RWPE1 (cell line): ENCODE measurements around the gene NPC1.
"Not testable (repeated sequence)": the region's sequence is repeated elsewhere in the genome, so short reads cannot be mapped to it uniquely, and the experiment has no call there.

Experiments
- CTCF ChIA-PET: fragments of 350-600 bp; sonication (Branson Sonifier 250); formaldehyde crosslinking; extraction: SDS; loops from one replicate; lab custom pipeline; 2021; lab: Yijun Ruan, JAX
- POLR2A ChIA-PET: fragments of 400-600 bp; formaldehyde crosslinking; extraction: SDS; loops from one replicate; lab custom pipeline; 2020; ENCODE audit warnings: antibody characterized with exemption; ENCODE audit not compliant: low non-redundant PET; lab: Yijun Ruan, JAX
- DNase-seq: peaks from one replicate; pipeline ENCODE4 v3.0.0; 2012; ENCODE audit warnings: low spot score
- H3K27ac ChIP-seq: fragments of 450-650 bp; 2 replicates; pipeline ENCODE4 v1.5.1; 2017
- CTCF ChIP-seq: fragments of 450-650 bp; conservative IDR thresholded peaks from 2 replicates; pipeline ENCODE4 v1.5.1; 2017; ENCODE audit warnings: low read depth, mild to moderate bottlenecking

Gene NPC1

GRCh38 chr18:23567671-23568070 is 18.6 kb downstream of the NPC1 start:
- DNase-seq = no peak
- ChIA-PET CTCF (no interaction called here), POLR2A (no interaction called here)
- no peak for TF ChIP-seq CTCF
- H3K27ac ChIP-seq = no peak overlapping the region

DNA sequence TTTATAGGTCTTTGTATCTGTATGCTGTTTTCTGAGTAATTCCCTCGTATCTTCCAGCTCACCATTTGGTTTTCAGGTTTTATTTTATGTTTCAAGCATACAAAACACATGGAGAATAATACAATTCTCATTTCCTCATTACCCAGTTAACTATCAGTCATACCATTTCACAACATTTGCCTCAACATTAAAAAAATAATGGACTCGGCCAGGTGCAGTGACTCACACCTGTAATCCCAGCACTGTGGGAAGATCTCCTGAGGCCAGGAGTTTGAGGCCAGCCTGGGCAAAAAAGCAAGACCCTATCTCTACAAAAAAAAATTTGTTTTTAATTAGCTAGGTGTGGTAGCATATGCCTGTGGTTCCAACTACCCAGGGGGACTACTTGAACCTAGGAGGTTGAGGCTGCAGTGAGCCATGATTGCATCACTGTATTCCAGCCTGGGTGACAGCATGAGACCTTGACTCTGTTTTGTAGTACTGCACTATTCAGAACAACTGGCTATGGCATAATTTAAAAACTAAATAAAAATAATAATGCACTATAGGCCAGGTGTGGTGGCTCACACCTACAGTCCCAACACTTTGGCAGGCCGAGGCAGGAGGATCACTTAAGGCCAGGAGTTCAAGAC is 20.3 kb downstream of the NPC1 start:
- H3K27ac ChIP-seq = no peak overlapping the region
- TF ChIP-seq CTCF = no peak
- CTCF ChIA-PET = no interaction called here
- POLR2A ChIA-PET = no interaction called here
- no peak for DNase-seq

DNA sequence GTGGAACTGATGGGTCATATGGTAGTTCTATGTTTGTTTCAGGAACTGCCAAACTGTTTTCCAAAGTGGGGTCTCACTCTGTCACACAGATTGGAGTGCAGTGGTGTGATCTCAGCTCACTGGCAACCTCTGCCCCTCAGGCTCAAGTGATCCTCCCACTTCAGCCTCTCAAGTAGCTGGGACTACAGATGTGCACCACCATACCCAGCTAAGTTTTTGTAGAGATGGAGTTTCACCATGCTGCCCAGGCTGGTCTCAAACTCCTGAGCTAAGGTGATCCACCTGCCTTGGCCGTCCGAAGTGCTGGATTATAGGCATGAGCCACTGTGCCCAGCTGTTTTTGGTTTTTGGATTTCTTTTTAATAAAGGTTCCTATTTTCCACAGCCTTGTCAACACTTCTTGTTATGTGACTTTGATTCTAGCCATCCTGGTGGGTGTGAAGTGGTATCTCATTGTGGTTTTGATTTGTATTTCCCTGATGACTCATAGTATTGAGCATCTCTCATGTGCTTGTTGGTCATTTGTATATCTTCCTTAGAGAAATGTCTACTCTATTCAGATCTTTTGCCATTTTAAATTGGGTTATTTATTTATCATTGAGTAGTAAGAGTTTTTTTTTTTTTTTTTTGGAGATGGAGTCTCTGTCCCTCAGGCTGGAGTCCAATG is 22.8 kb downstream of the NPC1 start:
- H3K27ac ChIP-seq = no peak overlapping the region
- POLR2A ChIA-PET = no interaction called here
- TF ChIP-seq CTCF = no peak
- DNase-seq = no peak
- CTCF ChIA-PET = interaction anchor here (0.7 kb wide), 1 partner anchor 83 kb away, joined by 3 read pairs; no protein-coding TSS in a partner anchor

- no peak for TF ChIP-seq CTCF
- H3K27ac ChIP-seq = no peak overlapping the region
- POLR2A ChIA-PET = no interaction called here
- DNase-seq = no peak
- CTCF ChIA-PET = interaction anchor here (0.6 kb wide), 1 partner anchor 148 kb away, joined by 3 read pairs; no protein-coding TSS in a partner anchor
Observed at GRCh38 chr18:23560186-23560585, 26.1 kb downstream of the NPC1 start.

- CTCF ChIA-PET, POLR2A ChIA-PET, DNase-seq, H3K27ac ChIP-seq: not testable (repeated sequence)
Observed at GRCh38 chr18:23557511-23557910, 28.8 kb downstream of the NPC1 start.

DNA sequence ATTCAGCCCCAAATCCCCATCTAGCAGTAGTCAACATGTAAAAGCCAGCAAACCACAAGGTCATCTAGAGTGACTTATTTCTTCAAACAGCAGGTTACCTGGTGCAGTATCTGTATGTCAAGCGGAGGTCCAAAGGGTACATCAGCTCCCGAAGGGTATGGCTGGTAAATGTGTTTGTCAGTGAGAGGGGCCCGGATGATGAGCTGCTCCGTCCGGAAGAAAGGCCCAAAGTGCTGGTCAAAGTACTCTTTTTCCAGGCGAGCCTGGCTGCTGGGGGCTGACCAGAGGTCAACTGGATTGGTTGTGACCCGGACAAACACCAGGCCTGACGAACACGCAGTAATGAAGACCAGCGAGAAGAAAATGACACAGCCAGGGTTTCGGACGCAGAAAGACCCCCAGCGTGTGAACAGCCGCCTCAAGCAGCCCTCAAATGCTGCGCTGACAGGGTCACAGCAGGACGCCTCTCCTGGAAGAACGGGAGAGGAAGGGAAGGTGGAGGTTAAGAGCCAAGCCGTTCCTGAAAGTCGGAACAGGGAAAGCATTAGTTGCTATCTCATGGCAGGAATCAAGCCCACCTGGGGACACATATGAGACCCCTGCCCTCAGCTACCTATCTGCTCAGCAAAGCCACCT is 30.0 kb downstream of the NPC1 start:
- POLR2A ChIA-PET = no interaction called here
- CTCF ChIA-PET = no interaction called here

More for the DNA sequence above, 30.0 kb downstream of the NPC1 start:
- no peak for DNase-seq
- no peak for TF ChIP-seq CTCF
- no peak overlapping the region for H3K27ac ChIP-seq
